Measurements from ENCODE around the gene RFTN1.

- TF ChIP-seq CTCF (IDR thresholded peaks at IDR 0.05): no peak
- TF ChIP-seq POLR2A (IDR thresholded peaks at IDR 0.05): no peak
- no peak for TF ChIP-seq EP300 (IDR thresholded peaks at IDR 0.05)
- TF ChIP-seq POLR2AphosphoS5 (IDR thresholded peaks at IDR 0.05): no peak
These were observed 17.5 kb downstream of the RFTN1 start for GRCh38 chr3:16496008-16496407.

All from suprapubic skin (tissue), 4 donors.